GM12878 (cell line): ENCODE measurements around the gene ZBTB38.

Source experiments
- CBFB ChIP-seq: IDR thresholded peaks from 2 replicates; pipeline ENCODE4 v1.6.1; 2016; ENCODE audit warnings: antibody characterized with exemption, low read depth
- CTCF ChIP-seq, 3 experiments: IDR thresholded peaks in 2 of 3; conservative IDR thresholded peaks in 1 of 3; 2 replicates each; pipeline ENCODE4 v1.5.1; 2011; ENCODE audit warnings: low read depth in 3 of 3, low read length in 3 of 3, mild to moderate bottlenecking in 3 of 3, control low read depth in 2 of 3, moderate library complexity in 2 of 3, inconsistent platforms in 1 of 3, mixed read lengths in 1 of 3; ENCODE audit not compliant: control insufficient read depth in 2 of 3, insufficient read depth in 1 of 3; ENCODE audit errors: extremely low read depth in 1 of 3
- CUX1 ChIP-seq: IDR thresholded peaks from 2 replicates; pipeline ENCODE4 v1.6.1; 2012; ENCODE audit warnings: improper control_type of control experiment, low read depth, low read length; ENCODE audit not compliant: insufficient replicate concordance
- EP300 ChIP-seq, 2 experiments: fragments of 150-350 bp in 1 of 2; IDR thresholded peaks; 2 replicates each; pipeline ENCODE4 v1.6.1; 2011 to 2012; ENCODE audit warnings: low read depth in 2 of 2, low read length in 2 of 2, borderline replicate concordance in 1 of 2, improper control_type of control experiment in 1 of 2, inconsistent platforms in 1 of 2; ENCODE audit not compliant: control insufficient read depth in 1 of 2
- EZH2 ChIP-seq: IDR thresholded peaks from 2 replicates; pipeline ENCODE4 v1.6.1; 2012; ENCODE audit warnings: low read depth, mild to moderate bottlenecking, control low read depth, inconsistent platforms, low read length, borderline replicate concordance; ENCODE audit not compliant: control insufficient read depth
- KDM1A ChIP-seq: fragments of 200-600 bp; sonication (generic); IDR thresholded peaks from 2 replicates; pipeline ENCODE4 v1.6.1; 2016; ENCODE audit warnings: borderline replicate concordance
- NFIC ChIP-seq: IDR thresholded peaks from 2 replicates; pipeline ENCODE4 v1.6.1; 2012; ENCODE audit warnings: low read depth, mild to moderate bottlenecking, inconsistent platforms, low read length, moderate library complexity
- POLR2A ChIP-seq: IDR thresholded peaks from 2 replicates; pipeline ENCODE4 v1.6.1; 2011; ENCODE audit warnings: low read depth, mild to moderate bottlenecking, low read length
- RCOR1 ChIP-seq: conservative IDR thresholded peaks from 2 replicates; pipeline ENCODE4 v1.6.1; 2012; ENCODE audit warnings: low read depth, low read length, improper control_type of control experiment
- SPI1 ChIP-seq: IDR thresholded peaks from 2 replicates; pipeline ENCODE4 v1.6.1; 2011; ENCODE audit warnings: low read depth, mild to moderate bottlenecking, low read length, moderate library complexity, borderline replicate concordance; ENCODE audit not compliant: insufficient read depth
- ZSCAN29 ChIP-seq: fragments of 450-650 bp; IDR thresholded peaks from 2 replicates; pipeline ENCODE4 v1.6.1; 2017; ENCODE audit warnings: mild to moderate bottlenecking, moderate library complexity

- TF ChIP-seq CTCF (IDR thresholded peaks at IDR 0.05 in 2 of 3, conservative IDR thresholded peaks at IDR 0.05 in 1 of 3; ENCODE audit: control insufficient read depth in 2 of 3, extremely low read depth in 1 of 3, insufficient read depth in 1 of 3, low read depth in 3 of 3, low read length in 3 of 3) (no peak), CBFB (no peak), EZH2 (no peak), ZSCAN29 (no peak), CUX1 (no peak), NFIC (no peak; the same call in 1 of the 2 replicates), RCOR1 (no peak), SPI1 (no peak), KDM1A (no peak), POLR2A (no peak), EP300 (IDR thresholded peaks at IDR 0.05; ENCODE audit: borderline replicate concordance in 1 of 2, control insufficient read depth in 1 of 2, low read depth in 2 of 2, low read length in 2 of 2) (no peak)
Observed at GRCh38 chr3:141388395-141388794, 20.1 kb downstream of the ZBTB38 start.
